Measurements from ENCODE around the gene SPANXA1. TPM values are rescaled to one million over a fixed set of nuclear protein-coding genes. Genes with fewer than 3 reads are reported as not detected.
"Not testable (repeated sequence)": the region's sequence is repeated elsewhere in the genome, so short reads cannot be mapped to it uniquely, and the experiment has no call there.

SPANXA1 gene, protein sequence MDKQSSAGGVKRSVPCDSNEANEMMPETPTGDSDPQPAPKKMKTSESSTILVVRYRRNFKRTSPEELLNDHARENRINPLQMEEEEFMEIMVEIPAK
- total RNA-seq = not detected
- long read RNA-seq = 0 reads

DNA sequence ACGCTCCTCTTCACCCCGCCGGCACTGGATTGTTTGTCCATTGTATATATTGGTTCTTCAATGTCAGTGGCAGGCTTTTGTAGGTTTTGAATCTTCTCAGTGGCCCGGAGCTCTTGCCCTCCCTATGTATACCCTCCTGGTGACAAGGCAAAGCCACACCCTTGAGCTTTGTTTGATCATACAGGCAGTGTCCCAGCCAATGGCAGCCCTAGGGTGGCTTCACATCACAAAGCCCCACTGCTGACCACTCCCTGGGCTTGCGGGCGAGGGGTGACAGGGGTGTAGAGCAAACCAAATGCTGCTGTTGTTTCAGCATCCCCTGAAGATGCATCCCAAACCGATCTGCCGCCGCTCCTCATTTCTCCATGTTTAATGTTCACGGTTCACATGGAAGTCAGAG, at the start of gene SPANXA1:
SPANXA1 (minus strand) TSS at position 101 of the 400 bp plus-strand sequence; CDS start at position 41, 60 bp downstream.
- ATAC-seq; H3K4me3 ChIP-seq; DNase-seq; H3K4me1 ChIP-seq; H3K27ac ChIP-seq; H3K9me3 ChIP-seq; intact Hi-C loops (cut with DNase I); H3K36me3 ChIP-seq; H3K27me3 ChIP-seq (ENCODE audit: low read depth): not testable (repeated sequence)

DNA sequence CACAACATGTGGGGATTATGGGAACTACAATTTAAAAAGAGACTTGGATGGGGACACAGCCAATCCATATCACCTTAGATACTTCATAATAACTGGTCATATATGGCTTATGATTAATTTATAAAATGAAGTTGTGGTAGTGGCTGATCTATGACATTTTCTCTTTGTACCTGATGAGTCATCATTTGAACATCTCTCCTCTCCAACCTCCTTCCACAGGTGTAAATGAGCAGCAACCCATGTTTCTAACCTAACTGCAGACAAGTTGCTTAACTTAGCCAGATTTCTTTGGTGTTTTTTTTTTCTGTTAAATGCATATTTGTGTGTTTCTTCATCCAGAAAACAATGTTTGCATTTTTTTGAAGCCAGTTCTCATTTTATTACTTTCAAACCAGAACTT, 47.6 kb upstream of the SPANXA1 start:
- intact Hi-C loops (cut with DNase I) = no loop called here
- ATAC-seq (no peak), DNase-seq (no peak)
- TF ChIP-seq, protein P1, sequence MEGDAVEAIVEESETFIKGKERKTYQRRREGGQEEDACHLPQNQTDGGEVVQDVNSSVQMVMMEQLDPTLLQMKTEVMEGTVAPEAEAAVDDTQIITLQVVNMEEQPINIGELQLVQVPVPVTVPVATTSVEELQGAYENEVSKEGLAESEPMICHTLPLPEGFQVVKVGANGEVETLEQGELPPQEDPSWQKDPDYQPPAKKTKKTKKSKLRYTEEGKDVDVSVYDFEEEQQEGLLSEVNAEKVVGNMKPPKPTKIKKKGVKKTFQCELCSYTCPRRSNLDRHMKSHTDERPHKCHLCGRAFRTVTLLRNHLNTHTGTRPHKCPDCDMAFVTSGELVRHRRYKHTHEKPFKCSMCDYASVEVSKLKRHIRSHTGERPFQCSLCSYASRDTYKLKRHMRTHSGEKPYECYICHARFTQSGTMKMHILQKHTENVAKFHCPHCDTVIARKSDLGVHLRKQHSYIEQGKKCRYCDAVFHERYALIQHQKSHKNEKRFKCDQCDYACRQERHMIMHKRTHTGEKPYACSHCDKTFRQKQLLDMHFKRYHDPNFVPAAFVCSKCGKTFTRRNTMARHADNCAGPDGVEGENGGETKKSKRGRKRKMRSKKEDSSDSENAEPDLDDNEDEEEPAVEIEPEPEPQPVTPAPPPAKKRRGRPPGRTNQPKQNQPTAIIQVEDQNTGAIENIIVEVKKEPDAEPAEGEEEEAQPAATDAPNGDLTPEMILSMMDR (IDR thresholded peaks at IDR 0.05) = no peak
- Histone ChIP-seq H3K36me3 (no peaks in the 10 kb centered on the region), H3K4me3 (no peak overlapping the region), H3K27ac (no peak overlapping the region), H3K27me3 (ENCODE audit: low read depth) (no peaks in the 10 kb centered on the region), H3K4me1 (no peaks in the 10 kb centered on the region), H3K9me3 (no peaks in the 10 kb centered on the region)

DNA sequence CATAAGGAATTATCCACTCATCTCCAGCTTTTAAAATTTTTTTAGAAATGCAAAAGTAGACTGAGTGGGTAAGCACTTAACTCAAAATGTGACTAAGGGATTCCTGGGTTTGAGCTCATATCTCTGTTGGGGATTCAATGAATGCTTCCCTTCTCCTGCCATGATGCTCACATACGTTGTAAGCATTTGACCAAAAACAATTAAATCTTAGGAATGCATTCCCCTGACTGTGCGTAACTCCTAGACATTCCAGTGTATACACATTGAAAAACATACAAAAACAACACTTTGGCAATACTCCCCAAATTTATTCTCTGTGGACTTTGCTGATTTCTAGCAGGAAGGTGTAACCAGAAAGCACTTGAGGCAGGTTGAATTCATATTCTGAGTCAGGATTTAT, 34.8 kb upstream of the SPANXA1 start:
- no peaks in the 10 kb centered on the region for H3K36me3 ChIP-seq
- no peak overlapping the region for H3K27ac ChIP-seq
- intact Hi-C loops (cut with DNase I) = no loop called here
- H3K4me3 ChIP-seq = no peak overlapping the region
- H3K4me1 ChIP-seq = no peaks in the 10 kb centered on the region
- no peaks in the 10 kb centered on the region for H3K27me3 ChIP-seq (ENCODE audit: low read depth)
- DNase-seq (no peak), ATAC-seq (no peak)
- TF ChIP-seq, protein P1 (IDR thresholded peaks at IDR 0.05) = no peak
- no peaks in the 10 kb centered on the region for H3K9me3 ChIP-seq

DNA sequence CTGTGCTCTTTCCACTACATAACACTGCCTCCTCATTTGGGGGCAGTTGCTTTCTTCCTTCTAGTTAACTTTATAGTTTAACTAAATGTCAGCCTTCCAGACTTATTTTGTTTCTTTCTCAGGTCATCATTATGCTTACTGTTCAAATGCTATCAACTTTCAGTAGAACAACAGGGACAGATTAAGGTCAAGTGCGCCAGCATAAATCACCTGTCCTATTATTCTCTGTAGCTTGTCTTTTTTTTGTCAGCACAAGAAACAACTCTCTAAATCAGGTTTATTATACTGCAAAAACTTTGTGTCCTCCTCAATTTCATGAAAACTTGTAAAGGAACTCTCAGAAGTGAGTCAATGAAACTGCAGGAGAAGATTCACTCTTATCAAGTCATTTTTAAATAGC, 24.6 kb upstream of the SPANXA1 start:
- Histone ChIP-seq H3K9me3 (no peaks in the 10 kb centered on the region), H3K36me3 (no peaks in the 10 kb centered on the region), H3K4me1 (no peaks in the 10 kb centered on the region), H3K27ac (no peak overlapping the region), H3K27me3 (ENCODE audit: low read depth) (no peaks in the 10 kb centered on the region), H3K4me3 (no peak overlapping the region)
- ATAC-seq = no peak
- TF ChIP-seq, protein P1 (IDR thresholded peaks at IDR 0.05) = no peak
- no peak for DNase-seq
- intact Hi-C loops (cut with DNase I) = no loop called here

DNA sequence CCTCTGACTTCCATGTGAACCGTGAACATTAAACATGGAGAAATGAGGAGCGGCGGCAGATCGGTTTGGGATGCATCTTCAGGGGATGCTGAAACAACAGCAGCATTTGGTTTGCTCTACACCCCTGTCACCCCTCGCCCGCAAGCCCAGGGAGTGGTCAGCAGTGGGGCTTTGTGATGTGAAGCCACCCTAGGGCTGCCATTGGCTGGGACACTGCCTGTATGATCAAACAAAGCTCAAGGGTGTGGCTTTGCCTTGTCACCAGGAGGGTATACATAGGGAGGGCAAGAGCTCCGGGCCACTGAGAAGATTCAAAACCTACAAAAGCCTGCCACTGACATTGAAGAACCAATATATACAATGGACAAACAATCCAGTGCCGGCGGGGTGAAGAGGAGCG, 4.9 kb upstream of the SPANXA1 start, which contains the start of gene SPANXA2:
SPANXA2 (plus strand) TSS at position 301 of the 400 bp plus-strand sequence; CDS start at position 361, 60 bp downstream.
- ATAC-seq; H3K27ac ChIP-seq; H3K27me3 ChIP-seq (ENCODE audit: low read depth); H3K4me3 ChIP-seq; H3K4me1 ChIP-seq; H3K9me3 ChIP-seq; H3K36me3 ChIP-seq; intact Hi-C loops (cut with DNase I); DNase-seq: not testable (repeated sequence)

DNA sequence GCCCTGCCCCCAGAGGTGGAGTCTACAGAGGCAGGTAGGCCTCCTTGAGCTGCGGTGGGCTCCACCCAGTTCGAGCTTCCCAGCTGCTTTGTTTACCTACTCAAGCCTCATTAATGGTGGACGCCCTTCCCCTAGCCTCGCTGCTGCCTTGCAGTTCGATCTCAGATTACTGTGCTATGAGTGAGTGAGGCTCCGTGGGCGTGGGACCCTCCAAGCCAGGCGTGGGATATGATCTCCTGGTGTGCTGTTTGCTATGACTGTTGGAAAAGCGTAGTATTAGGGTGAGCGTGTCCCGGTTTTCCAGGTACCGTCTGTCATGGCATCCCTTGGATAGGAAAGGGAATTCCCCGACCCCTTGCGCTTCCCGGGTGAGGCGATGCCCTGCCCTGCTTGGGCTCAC, 42.0 kb downstream of the SPANXA1 start:
- H3K4me3 ChIP-seq; H3K27me3 ChIP-seq (ENCODE audit: low read depth); ATAC-seq; H3K27ac ChIP-seq; DNase-seq; H3K4me1 ChIP-seq; H3K9me3 ChIP-seq; intact Hi-C loops (cut with DNase I); H3K36me3 ChIP-seq: not testable (repeated sequence)

Other genes with a start within 250 kb of the SPANXA1 start
- not detected for gene SPANXA2, start 5.0 kb upstream of the SPANXA1 start, total RNA-seq
- gene SPANXD, start 114.0 kb upstream of the SPANXA1 start, total RNA-seq = not detected